GM06990 (cell line): ENCODE data around the gene ARID4B.

ENCODE experiments used
- DNase-seq: peaks from one replicate; pipeline ENCODE4 v3.0.0-alpha.2; 2011; ENCODE audit not compliant: insufficient read length; ENCODE audit errors: extremely low read depth
- H3K27me3 ChIP-seq: replicated peaks from 2 replicates; pipeline ENCODE4 v1.6.0; 2011; ENCODE audit warnings: low read length; ENCODE audit not compliant: control insufficient read depth, insufficient read depth
- H3K36me3 ChIP-seq: 2 replicates; pipeline ENCODE4 v1.5.1; 2011; ENCODE audit warnings: low read length; ENCODE audit not compliant: control insufficient read depth, insufficient read depth
- H3K4me3 ChIP-seq: replicated peaks from 2 replicates; pipeline ENCODE4 v1.5.1; 2011; ENCODE audit warnings: low read depth, mild to moderate bottlenecking, control low read depth, low read length
- TF ChIP-seq, protein P1 (sequence below): IDR thresholded peaks from 2 replicates; pipeline ENCODE4 v1.5.1; 2011; ENCODE audit warnings: low read length, control low read depth, mild to moderate bottlenecking, inconsistent platforms; ENCODE audit not compliant: insufficient read depth, poor library complexity, severe bottlenecking

Gene ARID4B

GRCh38 chr1:235331401-235331800 lies 3.4 kb upstream of the ARID4B start:
- Histone ChIP-seq H3K27me3 (no peaks in the 10 kb centered on the region), H3K36me3 (no peaks in the 10 kb centered on the region), H3K4me3 (no peak overlapping the region)
- no peak for DNase-seq
- TF ChIP-seq, protein P1, sequence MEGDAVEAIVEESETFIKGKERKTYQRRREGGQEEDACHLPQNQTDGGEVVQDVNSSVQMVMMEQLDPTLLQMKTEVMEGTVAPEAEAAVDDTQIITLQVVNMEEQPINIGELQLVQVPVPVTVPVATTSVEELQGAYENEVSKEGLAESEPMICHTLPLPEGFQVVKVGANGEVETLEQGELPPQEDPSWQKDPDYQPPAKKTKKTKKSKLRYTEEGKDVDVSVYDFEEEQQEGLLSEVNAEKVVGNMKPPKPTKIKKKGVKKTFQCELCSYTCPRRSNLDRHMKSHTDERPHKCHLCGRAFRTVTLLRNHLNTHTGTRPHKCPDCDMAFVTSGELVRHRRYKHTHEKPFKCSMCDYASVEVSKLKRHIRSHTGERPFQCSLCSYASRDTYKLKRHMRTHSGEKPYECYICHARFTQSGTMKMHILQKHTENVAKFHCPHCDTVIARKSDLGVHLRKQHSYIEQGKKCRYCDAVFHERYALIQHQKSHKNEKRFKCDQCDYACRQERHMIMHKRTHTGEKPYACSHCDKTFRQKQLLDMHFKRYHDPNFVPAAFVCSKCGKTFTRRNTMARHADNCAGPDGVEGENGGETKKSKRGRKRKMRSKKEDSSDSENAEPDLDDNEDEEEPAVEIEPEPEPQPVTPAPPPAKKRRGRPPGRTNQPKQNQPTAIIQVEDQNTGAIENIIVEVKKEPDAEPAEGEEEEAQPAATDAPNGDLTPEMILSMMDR = no peak

GRCh38 chr1:235330918-235331285 lies 2.9 kb upstream of the ARID4B start:
- TF ChIP-seq, protein P1 = no peak
- Histone ChIP-seq H3K36me3 (no peaks in the 10 kb centered on the region), H3K27me3 (no peaks in the 10 kb centered on the region), H3K4me3 (peak overlapping the region; percentile 51)
- DNase-seq = no peak

DNA sequence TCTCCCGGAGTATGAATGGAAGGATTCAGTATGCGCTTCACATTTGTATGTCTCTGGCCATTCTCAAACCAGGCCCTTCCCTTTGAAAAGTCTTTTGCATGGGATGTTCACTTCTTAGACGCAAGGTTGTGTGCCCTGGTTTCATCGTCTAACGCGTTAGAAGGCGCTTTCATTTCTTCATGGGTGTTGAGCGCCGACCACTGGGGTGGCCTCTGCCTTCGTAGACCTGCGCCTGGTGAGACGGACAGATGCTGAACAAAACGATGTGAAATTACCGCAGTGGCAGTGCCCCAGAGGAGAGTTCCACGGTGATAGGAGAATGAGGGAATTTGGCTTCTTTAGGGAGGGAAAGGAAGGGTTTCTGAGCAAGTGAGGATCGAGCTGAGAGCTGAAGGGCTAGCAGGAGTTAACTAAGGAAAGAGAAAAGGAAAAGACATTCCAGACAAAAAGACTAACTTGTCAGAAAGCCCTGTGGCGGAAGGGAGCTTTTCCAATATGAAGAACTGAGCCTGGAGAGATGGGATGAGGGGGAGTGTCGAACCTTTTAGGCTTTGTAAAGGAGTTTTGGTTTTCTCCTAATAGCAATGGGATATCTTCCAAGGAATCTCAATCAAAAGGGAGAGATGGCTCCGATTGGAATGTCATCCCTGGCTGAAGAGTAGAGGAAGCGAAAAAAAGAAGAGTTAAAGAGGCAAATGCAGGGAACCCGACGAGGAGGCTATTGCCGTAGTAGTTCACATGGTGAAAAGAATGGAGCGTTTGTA lies 1.3 kb upstream of the ARID4B start:
- H3K36me3 ChIP-seq = no peaks in the 10 kb centered on the region
- peak overlapping the region; percentile 94 for H3K4me3 ChIP-seq
- no peaks in the 10 kb centered on the region for H3K27me3 ChIP-seq
- peak; percentile 53 for DNase-seq
- TF ChIP-seq, protein P1 = peak; percentile 31

DNA sequence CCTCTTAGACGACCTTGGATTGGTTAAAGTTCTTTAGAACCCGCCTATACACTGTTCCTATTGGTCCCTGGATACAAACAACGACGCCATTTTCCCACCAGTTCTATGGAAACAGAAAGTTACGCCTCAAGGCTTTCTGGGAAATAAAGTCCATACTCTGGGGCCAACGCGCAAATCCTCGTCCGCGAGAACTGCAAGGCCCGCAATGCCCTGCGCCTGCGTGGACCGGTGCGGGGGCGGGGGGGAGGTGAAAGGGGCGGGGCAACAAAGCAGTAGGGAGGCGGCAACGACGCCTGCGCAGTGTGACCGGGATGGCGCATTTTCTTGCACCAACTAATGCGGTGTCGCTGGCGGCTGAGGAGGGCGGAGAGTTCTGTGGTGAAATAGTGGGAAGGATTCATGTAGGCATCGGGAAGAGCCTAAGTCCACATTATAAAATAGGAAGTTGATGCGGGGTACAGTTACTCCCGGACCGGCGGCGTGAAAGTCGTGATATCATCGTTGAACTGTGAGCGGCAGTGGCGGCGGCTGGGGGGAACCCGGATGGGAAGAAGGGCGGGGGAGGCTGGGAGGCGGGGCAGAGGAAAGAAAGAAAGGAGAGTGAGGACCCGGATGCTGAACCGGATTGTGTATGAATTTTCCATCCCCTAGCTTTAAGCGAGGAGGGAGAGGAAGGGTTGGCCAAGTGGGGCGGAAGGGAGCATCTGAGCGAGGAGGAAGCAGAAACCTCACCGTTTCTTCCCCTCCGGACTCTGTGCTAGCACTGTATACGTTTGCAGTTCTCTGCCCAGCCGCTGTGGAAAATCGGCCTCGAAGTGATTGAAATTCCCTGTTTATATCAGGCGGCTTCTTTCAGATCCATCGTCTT lies 526 bp upstream of the ARID4B start, which contains the start of gene GGPS1:
Gene GGPS1, plus strand, starts transcription at position 300 of the 868 bp plus-strand sequence. CDS start 6,695 bp downstream, outside the sequence.
- peak within 1 kb of the TSS; percentile 98 for H3K4me3 ChIP-seq
- no peaks in the 10 kb centered on the region; the same call in 1 of the 2 replicates for H3K36me3 ChIP-seq
- peak; percentile 96 for DNase-seq
- no peaks in the 10 kb centered on the region for H3K27me3 ChIP-seq
- TF ChIP-seq, protein P1 = no peak

GRCh38 chr1:235326719-235327558 lies 1.0 kb downstream of the ARID4B start:
- Histone ChIP-seq H3K4me3 (peak overlapping the region; percentile 98), H3K27me3 (no peaks in the 10 kb centered on the region), H3K36me3 (no peaks in the 10 kb centered on the region; the same call in 1 of the 2 replicates)
- DNase-seq = peak; percentile 74
- TF ChIP-seq, protein P1 = no peak
